ENCODE results near the gene FAHD2B. TPM values are rescaled to one million over a fixed set of nuclear protein-coding genes. Genes with fewer than 3 reads are reported as not detected.
"Not testable (repeated sequence)": the region's sequence is repeated elsewhere in the genome, so short reads cannot be mapped to it uniquely, and the experiment has no call there.

FAHD2B gene
- total RNA-seq, 1 experiment from 2014 or later: 34.5 TPM

DNA sequence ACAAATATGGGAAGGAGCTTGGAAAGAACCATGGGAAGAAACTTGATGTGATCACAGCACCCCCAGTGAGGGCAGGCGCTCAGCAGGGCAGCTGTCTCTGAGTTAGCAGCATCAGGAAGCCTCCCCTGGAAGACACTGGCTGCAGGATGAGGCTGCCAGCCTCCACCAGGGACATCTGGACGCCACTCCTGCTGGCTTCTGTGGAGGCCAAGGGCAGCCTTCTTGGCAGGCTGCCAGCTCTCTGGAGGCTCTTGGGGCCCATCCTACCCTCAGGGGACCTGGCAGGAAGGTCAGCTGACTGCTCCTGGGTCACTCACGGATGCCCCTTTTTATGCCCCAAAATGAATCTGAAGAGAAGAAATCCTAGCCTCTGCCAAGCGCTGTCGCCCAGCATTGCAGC is 26.0 kb downstream of the FAHD2B start:
- H3K27ac ChIP-seq (ENCODE audit: insufficient read length, low read depth, low read length); H2BK12ac ChIP-seq (ENCODE audit: insufficient read length, low read depth, low read length); H3K4me2 ChIP-seq (ENCODE audit: insufficient read depth, insufficient read length, low read length); H4K20me1 ChIP-seq (ENCODE audit: control insufficient read depth, insufficient read depth, insufficient read length); H3K27me3 ChIP-seq (ENCODE audit: insufficient read depth, low read length); H3K23me2 ChIP-seq (ENCODE audit: insufficient read length, low read depth, low read length, poor library complexity, severe bottlenecking); H3K27me3 Mint-ChIP-seq (ENCODE audit: low read depth); H2BK20ac ChIP-seq (ENCODE audit: low read depth, low read length, poor library complexity, severe bottlenecking); H3K4me1 Mint-ChIP-seq; H3K9ac ChIP-seq (ENCODE audit: extremely low read depth, insufficient read length, low read length); H3K36me3 Mint-ChIP-seq (ENCODE audit: insufficient read depth in 1 of 3, low read depth in 3 of 3); H2BK120ac ChIP-seq (ENCODE audit: low read depth, low read length, poor library complexity, severe bottlenecking); H3K4me1 ChIP-seq (ENCODE audit: insufficient read depth, low read length); H3K79me1 ChIP-seq (ENCODE audit: insufficient read depth, low read depth, low read length, poor library complexity, severe bottlenecking); H3K23ac ChIP-seq (ENCODE audit: insufficient read length, low read depth, low read length); DNase-seq; H2AK5ac ChIP-seq (ENCODE audit: insufficient read length, low read length); H3K18ac ChIP-seq (ENCODE audit: insufficient read length, low read depth, low read length); H2BK5ac ChIP-seq (ENCODE audit: insufficient read length, low read length); H2AFZ ChIP-seq (ENCODE audit: low read length); H3K4me3 Mint-ChIP-seq; H3K14ac ChIP-seq (ENCODE audit: insufficient read depth, low read length); H2BK15ac ChIP-seq (ENCODE audit: low read depth, low read length); H3K4ac ChIP-seq (ENCODE audit: low read depth, low read length); H3K79me2 ChIP-seq (ENCODE audit: insufficient read depth, low read length); H3T11ph ChIP-seq (ENCODE audit: low read length); H3K27ac Mint-ChIP-seq; H3K9me3 ChIP-seq (ENCODE audit: control insufficient read depth, low read depth, low read length); H4K5ac ChIP-seq (ENCODE audit: insufficient read length, low read depth, low read length); H4K91ac ChIP-seq (ENCODE audit: insufficient read length, low read depth, low read length); H3K56ac ChIP-seq (ENCODE audit: insufficient read length, low read depth, low read length); H4K8ac ChIP-seq (replicated peaks; ENCODE audit: insufficient read length, low read depth, low read length): not testable (repeated sequence)
- WGBS (ENCODE audit: extremely low coverage, insufficient read length, low lambda C conversion rate): no CpG with 5 or more reads among the region's 5 CpGs
- peaks cover 10 to 16% of the 10 kb centered on the region in 2 experiments; a peak in 4 of 5 replicates for H3K9me3 Mint-ChIP-seq
